Measurements from ENCODE around the gene CERS6. TPM values are rescaled to one million over a fixed set of nuclear protein-coding genes. Genes with fewer than 3 reads are reported as not detected.

Gene CERS6
- total RNA-seq, 1 donor from 2014 or later = 21.8 TPM

GRCh38 chr2:168678153-168678853 lies 222.2 kb downstream of the CERS6 start:
- Histone ChIP-seq H3K9me3 (no peaks in the 10 kb centered on the region), H3K36me3 (no peaks in the 10 kb centered on the region), H3K27ac (no peak overlapping the region), H3K4me1 (no peaks in the 10 kb centered on the region), H3K27me3 (ENCODE audit: low read depth) (no peaks in the 10 kb centered on the region), H3K4me3 (no peak overlapping the region)
- ATAC-seq = no peak
- TF ChIP-seq, protein P1, sequence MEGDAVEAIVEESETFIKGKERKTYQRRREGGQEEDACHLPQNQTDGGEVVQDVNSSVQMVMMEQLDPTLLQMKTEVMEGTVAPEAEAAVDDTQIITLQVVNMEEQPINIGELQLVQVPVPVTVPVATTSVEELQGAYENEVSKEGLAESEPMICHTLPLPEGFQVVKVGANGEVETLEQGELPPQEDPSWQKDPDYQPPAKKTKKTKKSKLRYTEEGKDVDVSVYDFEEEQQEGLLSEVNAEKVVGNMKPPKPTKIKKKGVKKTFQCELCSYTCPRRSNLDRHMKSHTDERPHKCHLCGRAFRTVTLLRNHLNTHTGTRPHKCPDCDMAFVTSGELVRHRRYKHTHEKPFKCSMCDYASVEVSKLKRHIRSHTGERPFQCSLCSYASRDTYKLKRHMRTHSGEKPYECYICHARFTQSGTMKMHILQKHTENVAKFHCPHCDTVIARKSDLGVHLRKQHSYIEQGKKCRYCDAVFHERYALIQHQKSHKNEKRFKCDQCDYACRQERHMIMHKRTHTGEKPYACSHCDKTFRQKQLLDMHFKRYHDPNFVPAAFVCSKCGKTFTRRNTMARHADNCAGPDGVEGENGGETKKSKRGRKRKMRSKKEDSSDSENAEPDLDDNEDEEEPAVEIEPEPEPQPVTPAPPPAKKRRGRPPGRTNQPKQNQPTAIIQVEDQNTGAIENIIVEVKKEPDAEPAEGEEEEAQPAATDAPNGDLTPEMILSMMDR (IDR thresholded peaks at IDR 0.05) = no peak
- DNase-seq = no peak
- intact Hi-C loops (cut with DNase I) = no loop called here

DNA sequence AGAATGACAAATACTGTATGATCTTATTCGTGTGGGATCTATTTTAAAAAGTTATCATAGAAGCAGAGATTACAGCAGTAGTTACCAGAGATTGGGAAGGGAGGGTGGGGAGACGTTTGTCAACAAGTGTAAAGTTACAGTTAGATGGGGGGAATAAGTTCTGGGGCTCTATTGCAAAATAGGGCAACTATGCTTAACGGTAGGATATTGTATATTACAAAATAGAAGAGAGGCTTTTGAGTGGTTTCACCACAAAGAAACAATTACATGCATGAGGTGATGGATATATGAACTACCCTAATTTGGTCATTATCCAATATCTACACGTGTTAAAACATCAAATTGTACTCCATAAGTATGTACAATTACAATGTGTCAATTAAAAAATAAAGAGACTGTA lies 223.0 kb downstream of the CERS6 start:
- DNase-seq (no peak), ATAC-seq (no peak)
- no peak overlapping the region for H3K27ac ChIP-seq
- H3K4me1 ChIP-seq = no peaks in the 10 kb centered on the region
- TF ChIP-seq, protein P1 (IDR thresholded peaks at IDR 0.05) = no peak
- H3K27me3 ChIP-seq (ENCODE audit: low read depth) = no peaks in the 10 kb centered on the region
- no peaks in the 10 kb centered on the region for H3K36me3 ChIP-seq
- H3K9me3 ChIP-seq = no peaks in the 10 kb centered on the region
- intact Hi-C loops (cut with DNase I) = no loop called here
- no peak overlapping the region for H3K4me3 ChIP-seq

DNA sequence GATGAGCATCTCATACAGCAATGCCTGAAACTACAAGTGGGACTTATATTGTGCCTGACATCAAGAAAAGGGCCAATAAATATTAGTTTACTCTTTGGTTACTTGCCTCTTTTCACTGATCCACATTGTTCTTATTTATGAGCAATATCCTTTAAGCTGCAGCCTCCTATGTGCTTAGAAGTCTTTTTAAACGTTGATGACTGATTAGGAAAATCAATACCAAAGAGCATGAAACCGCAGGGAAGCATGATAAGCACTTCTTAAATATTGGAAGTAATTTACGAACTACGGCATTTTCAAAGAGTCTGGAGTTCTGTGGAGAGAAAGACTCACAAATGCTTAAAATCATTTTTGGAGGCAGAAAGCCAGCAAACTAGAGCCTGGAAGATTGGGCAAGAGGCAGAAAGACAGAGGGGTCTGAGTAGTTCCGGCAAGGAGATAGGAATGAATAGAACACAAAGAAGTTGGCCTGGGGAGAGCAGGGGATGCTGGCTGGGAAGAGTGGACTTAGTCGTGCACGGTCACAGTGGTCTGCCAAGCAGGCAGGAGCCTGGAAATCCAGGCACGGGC lies 223.8 kb downstream of the CERS6 start:
- Histone ChIP-seq H3K4me3 (no peak overlapping the region), H3K36me3 (no peaks in the 10 kb centered on the region), H3K9me3 (no peaks in the 10 kb centered on the region), H3K27ac (no peak overlapping the region), H3K27me3 (ENCODE audit: low read depth) (no peaks in the 10 kb centered on the region), H3K4me1 (no peaks in the 10 kb centered on the region)
- DNase-seq (no peak), ATAC-seq (no peak)
- intact Hi-C loops (cut with DNase I) = no loop called here
- TF ChIP-seq, protein P1 (IDR thresholded peaks at IDR 0.05) = no peak

DNA sequence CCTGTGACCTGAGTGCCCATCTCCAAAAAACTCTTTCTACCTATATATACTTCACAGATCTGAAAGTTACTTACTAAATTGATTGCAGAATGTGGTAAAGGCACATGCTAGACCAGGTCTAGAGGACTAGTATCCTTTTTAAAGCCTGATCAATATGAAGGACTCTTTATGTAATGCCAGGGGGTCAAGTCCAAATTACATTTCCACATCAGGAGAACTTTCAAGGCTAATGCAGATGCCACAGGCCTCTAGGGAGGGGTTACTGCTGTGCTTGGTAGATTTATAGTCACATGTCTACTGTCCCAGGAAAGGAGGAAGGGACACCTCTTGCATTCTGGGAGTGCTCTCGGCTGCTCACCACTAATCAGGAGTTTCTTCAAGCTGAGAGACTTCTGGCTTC lies 227.9 kb downstream of the CERS6 start:
- no peak for ATAC-seq
- H3K4me3 ChIP-seq = no peak overlapping the region

DNA sequence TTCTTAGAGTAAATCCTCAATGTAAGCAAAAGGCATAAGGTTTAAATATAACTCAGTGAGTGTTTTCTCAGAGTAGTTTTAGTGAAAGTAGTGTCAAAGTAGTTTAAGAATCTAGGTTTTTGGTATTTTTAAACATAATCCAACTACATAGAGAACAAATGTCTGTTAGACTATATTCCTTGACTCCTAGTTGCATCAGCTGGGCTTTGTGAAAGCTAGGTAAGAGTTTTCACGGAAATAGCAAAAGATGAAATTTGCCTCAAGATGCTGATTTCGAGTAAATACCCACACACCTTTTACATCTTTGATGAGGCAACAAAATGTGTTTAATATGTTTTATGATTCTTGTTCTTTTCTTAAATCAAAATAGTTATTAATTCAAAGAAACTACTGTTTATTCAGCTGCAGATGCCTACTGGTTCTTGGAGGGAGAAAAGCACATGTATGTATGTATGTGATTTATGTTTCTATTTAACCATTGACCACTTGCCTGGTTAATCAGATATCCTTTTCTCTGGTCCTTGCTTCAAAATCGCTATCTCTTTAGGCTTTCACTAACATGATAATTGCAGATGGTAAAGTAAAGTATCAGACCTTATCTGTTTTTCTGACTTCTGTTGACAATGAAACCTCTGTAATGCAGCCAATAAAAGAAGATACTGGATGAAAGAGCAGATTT lies 229.0 kb downstream of the CERS6 start:
- H3K36me3 ChIP-seq = no peaks in the 10 kb centered on the region
- ATAC-seq = no peak
- TF ChIP-seq, protein P1 (IDR thresholded peaks at IDR 0.05) = no peak
- H3K27me3 ChIP-seq (ENCODE audit: low read depth) = no peaks in the 10 kb centered on the region
- no peak overlapping the region for H3K27ac ChIP-seq
- H3K9me3 ChIP-seq = no peaks in the 10 kb centered on the region
- no peak overlapping the region for H3K4me3 ChIP-seq
- intact Hi-C loops (cut with DNase I) = no loop called here
- no peak for DNase-seq
- no peaks in the 10 kb centered on the region for H3K4me1 ChIP-seq

More for the DNA sequence above, 227.9 kb downstream of the CERS6 start:
- intact Hi-C loops (cut with DNase I) = no loop called here
- Histone ChIP-seq H3K9me3 (no peaks in the 10 kb centered on the region), H3K27ac (no peak overlapping the region), H3K27me3 (ENCODE audit: low read depth) (no peaks in the 10 kb centered on the region), H3K36me3 (no peaks in the 10 kb centered on the region), H3K4me1 (no peaks in the 10 kb centered on the region)
- no peak for DNase-seq
- TF ChIP-seq, protein P1 (IDR thresholded peaks at IDR 0.05) = no peak
